ENCODE data around the gene TRIM59.
"Not testable (repeated sequence)": the region's sequence is repeated elsewhere in the genome, so short reads cannot be mapped to it uniquely, and the experiment has no call there.

The TRIM59 gene

DNA sequence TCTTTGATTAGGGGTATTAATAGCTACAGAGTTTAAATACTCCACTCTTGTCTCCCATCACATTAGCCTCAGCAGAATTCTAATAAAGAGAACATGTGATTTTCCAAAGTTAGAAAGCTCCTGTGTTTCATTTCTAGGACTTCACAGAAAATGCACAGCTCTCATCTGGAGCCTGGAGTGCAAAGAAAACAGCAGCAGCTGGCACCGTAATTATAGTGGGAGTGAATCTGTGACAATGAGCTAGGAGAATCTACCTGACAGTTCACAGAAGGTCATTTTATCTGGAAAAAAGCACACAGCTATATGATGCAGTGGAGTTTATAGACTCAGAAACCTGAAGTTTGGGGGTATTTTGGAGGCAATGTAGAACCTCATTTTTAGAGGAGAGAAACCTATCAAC is 5.4 kb upstream of the TRIM59 start:
- DNase-seq = no peak

DNA sequence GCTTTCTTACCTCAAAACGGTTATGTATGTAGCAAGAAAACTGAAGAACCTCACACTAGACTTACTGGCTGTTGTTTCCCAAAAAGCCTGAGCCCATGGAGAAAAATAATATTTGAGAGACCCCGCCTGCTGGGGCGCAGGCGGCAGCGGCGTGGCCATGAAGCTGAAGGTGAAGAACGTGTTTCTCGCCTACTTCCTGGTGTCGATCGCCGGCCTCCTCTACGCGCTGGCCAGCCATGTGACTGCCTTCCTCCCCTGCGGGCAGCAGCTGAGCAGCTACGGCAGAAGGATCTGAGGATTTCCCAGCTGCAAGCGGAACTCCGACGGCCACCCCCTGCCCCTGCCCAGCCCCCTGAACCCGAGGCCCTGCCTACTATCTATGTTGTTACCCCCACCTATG is 2.7 kb upstream of the TRIM59 start:
- DNase-seq = not testable (repeated sequence)

DNA sequence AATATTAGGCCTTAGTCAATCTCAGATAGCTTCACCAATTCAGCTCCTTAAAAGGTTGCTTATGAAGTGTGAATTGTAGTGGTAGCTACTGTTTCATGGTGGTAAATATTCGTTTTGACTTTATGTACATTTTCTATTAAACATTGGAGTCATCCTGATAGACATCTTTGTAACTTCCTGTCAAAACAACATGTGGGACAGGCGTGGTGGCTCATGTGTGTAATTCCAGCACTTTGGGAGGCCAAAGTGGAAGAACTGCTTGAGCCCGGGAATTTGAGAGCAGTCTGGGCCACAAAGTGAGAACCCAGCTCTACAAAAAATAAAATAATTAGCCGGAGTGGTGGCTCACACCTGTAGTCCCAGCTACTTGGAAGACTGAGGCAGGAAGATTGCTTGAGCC is 2.0 kb upstream of the TRIM59 start:
- no peak for DNase-seq

- DNase-seq = no peak
Observed at GRCh38 chr3:160450846-160451245, 1.3 kb upstream of the TRIM59 start.

DNA sequence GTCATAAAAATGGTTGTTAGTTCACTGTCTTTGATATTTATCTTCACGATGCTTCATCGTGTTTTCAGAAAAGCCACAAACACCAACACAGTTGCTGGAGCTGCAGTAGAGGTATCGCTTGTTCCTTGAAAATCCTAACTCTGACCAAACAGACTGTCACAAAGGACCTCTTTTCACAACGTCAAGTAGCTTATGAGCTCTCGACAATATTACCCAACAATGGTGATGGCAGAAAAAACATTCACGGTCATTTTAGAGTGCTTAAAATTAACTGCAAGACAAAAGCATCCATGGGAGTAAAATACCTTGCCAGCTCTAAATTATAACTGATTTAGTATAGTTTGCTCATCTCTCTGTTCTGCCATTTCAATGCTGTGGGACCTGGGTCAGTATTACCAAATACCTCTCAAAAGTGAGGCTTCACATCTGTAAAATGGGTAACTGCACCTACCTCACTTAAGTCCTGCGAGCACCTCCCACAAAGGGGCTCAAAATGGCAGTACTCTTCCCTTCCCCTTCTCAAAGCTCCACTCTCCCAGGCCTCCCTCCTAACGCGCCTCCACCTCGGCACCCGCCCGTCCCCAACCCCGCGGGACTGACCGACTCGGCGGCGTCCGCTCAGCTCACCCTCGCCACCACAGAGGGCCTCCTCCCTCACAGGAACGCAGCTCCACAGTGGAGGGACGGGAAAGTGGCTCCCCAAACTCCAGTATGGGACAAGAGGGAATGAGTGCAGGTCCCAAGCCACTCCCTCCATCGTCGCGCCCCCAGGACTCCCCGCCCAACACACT is 546 bp downstream of the TRIM59 start:
- DNase-seq = no peak

- DNase-seq = no peak
Observed at GRCh38 chr3:160447544-160447943, 2.0 kb downstream of the TRIM59 start.

DNA sequence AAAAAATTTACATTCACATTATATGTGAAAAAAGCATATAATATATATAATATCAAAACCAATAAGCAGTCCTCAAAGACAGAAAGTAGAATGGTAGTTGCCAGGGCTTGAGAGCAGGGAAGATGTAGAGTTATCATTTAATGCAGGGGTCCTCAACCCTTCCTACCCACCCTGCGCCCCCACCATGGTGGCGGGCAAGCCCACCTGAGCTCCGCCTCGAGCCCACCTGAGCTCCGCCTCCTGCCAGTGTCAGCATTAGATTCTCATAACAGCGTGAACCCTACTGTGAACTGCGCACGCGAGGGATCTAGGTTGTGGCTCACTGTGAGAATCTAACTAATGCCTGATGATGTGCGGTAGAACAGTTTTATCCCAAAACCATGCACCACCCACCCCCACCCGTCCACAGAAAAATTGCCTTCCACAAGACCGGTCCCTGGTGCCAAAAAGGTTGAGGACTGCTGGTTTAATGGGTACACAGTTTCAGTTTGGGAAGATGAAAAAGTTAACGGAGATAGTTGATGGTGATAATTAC is 3.0 kb downstream of the TRIM59 start:
- DNase-seq = no peak

DNA sequence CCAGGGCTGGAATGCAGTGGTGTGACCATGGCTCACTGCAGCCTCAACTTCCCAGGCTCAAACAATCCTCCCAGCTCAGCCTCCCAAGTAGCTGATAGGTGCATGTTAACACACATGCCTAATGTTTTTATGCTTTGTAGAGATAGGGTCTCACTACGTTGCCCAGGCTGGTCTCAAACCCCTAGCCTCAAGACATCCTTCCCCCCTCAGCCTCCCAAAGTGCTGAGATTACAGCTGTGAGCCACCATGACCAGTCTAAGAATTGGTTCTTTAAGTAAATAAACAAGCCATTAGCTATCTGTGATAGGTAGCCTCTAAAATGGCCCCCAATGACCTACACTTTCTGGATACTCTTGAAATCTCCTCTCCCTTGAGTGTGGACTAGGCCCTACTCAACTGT is 3.7 kb downstream of the TRIM59 start:
- DNase-seq = no peak

GRCh38 chr3:160444411-160444810 is 5.2 kb downstream of the TRIM59 start:
- no peak for DNase-seq

DNA sequence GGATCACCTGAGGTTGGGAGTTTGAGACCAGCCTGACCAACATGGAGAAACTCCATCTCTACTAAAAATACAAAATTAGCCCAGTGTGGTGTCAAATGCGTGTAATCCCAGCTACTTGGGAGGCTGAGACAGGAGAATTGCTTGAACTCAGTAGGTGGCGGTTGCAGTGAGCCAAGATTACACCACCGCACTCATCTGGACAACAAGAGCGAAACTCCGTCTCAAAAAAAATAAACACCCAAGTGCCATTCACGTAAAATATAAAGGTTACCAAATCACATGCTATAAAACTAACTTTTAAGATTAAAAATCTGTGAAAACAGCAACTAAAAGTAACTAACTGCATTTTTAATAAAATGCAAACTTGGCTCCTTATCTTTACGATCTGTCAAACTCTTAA is 8.9 kb downstream of the TRIM59 start:
- no peak for DNase-seq

- no peak for DNase-seq
Observed at GRCh38 chr3:160437083-160437455, 12.5 kb downstream of the TRIM59 start.

DNA sequence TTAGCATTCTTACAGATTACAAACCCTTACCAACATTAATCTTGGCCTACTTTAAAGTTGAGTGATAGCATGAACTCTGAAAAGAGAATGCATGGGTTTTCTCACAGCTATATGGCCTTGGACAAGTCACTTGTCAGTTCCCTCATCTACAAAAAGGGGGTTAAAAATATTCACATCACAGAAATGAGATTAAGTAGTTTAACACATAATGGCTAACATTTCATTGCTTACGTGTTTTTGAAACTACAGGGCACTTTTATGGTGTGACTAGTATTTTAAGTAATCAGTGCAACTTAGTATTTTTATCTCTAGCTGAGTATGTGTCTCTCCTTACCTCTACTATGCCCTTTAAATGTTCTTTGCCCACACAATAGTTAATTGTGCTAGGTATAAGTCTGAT is 13.8 kb downstream of the TRIM59 start:
- no peak for DNase-seq

DNA sequence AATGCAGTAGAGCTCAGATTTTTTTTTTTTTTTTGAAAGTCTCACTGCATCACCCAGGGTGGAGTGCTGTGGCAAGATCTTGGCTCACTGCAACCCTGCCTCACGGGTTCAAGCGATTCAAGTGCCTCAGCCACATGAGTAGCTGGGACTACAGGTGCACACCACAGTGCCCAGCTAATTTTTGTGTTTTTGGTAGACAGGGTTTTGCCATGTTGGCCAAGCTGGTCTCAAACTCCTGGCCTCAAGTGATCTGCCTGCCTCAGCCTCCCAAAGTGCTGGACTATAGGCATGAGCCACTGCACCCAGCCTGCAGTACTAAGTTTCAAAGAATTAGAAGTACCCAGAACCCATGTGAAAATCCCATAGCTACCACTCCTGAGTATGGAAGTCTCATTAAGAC is 14.5 kb downstream of the TRIM59 start:
- DNase-seq = no peak

- DNase-seq = no peak
Observed at GRCh38 chr3:160434071-160434470, 15.5 kb downstream of the TRIM59 start.

- DNase-seq = no peak
Observed at GRCh38 chr3:160427832-160428424, 21.7 kb downstream of the TRIM59 start.

- DNase-seq = no peak
Observed at GRCh38 chr3:160417311-160417710, 32.3 kb downstream of the TRIM59 start.

- peak; percentile 26 for DNase-seq
Observed at GRCh38 chr3:160413613-160414248, 35.9 kb downstream of the TRIM59 start.

DNA sequence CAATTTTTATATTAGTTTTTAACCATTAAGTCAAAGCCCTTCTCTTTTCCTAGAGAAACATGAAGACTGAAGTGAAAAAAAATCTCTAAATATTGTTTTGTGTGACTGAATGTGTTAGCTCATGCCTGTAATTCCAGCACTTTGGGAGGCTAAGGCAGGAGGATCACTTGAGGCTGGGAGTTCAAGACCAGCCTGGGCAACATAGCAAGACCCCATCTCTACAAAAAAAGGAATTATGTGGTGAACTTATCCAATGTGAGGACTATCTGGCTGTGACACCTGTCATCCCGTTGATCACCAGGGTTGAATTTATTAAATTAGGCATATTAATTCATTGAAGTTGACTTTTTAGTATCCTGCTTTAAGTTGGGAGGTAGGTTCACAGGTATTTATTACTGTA is 37.1 kb downstream of the TRIM59 start:
- no peak for DNase-seq

DNA sequence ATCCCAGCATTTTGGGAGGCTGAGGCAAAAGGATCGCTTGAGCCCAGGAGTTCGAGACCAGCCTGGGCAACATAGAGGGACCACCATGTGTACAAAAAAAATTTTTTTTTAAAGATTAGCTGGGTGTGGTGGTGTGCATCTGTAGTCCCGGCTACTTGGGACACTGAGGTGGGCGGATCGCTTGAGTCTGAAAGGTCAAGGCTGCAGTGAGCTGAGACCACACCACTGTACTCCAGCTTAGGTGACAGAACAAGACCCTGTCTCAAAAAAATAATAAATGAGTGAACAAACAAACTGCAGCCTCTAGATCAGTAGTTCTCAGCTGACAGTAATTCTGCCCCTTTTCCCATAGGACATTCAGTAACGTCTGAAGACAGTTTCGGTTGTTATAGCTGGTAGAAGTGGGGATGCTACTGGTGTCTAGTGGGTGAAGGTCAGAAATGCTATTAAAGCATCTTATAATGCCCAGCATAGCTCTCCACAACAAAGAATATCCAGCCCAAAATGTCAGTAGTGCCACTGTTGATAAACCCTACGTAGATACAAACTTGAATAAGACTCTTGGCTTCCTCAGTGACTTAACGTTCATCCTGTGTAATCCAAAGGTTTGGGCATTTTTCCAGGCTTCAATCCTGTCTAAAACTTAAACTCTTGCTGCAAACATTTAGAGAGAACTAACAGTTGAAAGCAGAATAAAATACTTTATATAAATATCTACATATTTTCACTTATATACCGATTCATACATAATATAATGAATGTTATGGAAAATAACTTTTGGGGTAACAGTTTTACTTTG is 39.6 kb downstream of the TRIM59 start:
- no peak for DNase-seq

GRCh38 chr3:160403796-160404470 is 45.7 kb downstream of the TRIM59 start:
- DNase-seq = no peak

- DNase-seq = no peak
Observed at GRCh38 chr3:160403028-160403545, 46.5 kb downstream of the TRIM59 start.

Measured in activated effector memory CD4-positive, alpha-beta T cell treated with Interleukin-2 at 50 U/mL for 16 hours (primary cell).